SH-SY5Y (cell line): ENCODE results near the gene ZSCAN10.

ENCODE experiments used
- GATA2 ChIP-seq: IDR thresholded peaks from 2 replicates; pipeline ENCODE4 v1.6.1; 2011; ENCODE audit warnings: mild to moderate bottlenecking, low read depth, low read length
- GATA3 ChIP-seq: IDR thresholded peaks from 2 replicates; pipeline ENCODE4 v1.6.1; 2011; ENCODE audit warnings: low read depth, mild to moderate bottlenecking, low read length, moderate library complexity

GRCh38 chr16:3145151-3145550 lies 46.1 kb upstream of the ZSCAN10 start:
- TF ChIP-seq GATA2 (no peak), GATA3 (no peak)
